ENCODE data around the gene ARID2. TPM values are rescaled to one million over a fixed set of nuclear protein-coding genes. Genes with fewer than 3 reads are reported as not detected.
A peak's percentile ranks its signal among the peaks of the same experiment; 100 is the strongest.

The ARID2 gene
- total and polyA plus RNA-seq, 10 of the 15 experiments (the other 5 are each of a cell fraction or from before 2014, with no cell fraction given) = 9.2 to 29.8 (median 20.3) TPM

- TF ChIP-seq SKIL (IDR thresholded peaks at IDR 0.05; ENCODE audit: low read depth, poor library complexity, severe bottlenecking) (no peak), ZNF24 (IDR thresholded peaks at IDR 0.05) (no peak), FOXM1 (IDR thresholded peaks at IDR 0.05; ENCODE audit: low read depth, low read length) (no peak), SRF (IDR thresholded peaks at IDR 0.05; ENCODE audit: low read depth in 2 of 2, low read length in 2 of 2) (no peak), STAT3 (IDR thresholded peaks at IDR 0.05; ENCODE audit: low read depth, low read length) (no peak), MYC (IDR thresholded peaks at IDR 0.05; ENCODE audit: insufficient read depth, insufficient read length, insufficient replicate concordance, low read length, severe bottlenecking) (no peak), IRF5 (IDR thresholded peaks at IDR 0.05; ENCODE audit: borderline replicate concordance) (no peak), IKZF2 (IDR thresholded peaks at IDR 0.05) (peak; percentile 24 to 32; a peak in 1 of 4 replicates), EP300 (IDR thresholded peaks at IDR 0.05; ENCODE audit: borderline replicate concordance in 1 of 2, control insufficient read depth in 1 of 2, low read depth in 2 of 2, low read length in 2 of 2) (no peak), SIX5 (IDR thresholded peaks at IDR 0.05; ENCODE audit: low read depth, low read length, severe bottlenecking) (no peak)
- TF ChIP-seq, protein P1, sequence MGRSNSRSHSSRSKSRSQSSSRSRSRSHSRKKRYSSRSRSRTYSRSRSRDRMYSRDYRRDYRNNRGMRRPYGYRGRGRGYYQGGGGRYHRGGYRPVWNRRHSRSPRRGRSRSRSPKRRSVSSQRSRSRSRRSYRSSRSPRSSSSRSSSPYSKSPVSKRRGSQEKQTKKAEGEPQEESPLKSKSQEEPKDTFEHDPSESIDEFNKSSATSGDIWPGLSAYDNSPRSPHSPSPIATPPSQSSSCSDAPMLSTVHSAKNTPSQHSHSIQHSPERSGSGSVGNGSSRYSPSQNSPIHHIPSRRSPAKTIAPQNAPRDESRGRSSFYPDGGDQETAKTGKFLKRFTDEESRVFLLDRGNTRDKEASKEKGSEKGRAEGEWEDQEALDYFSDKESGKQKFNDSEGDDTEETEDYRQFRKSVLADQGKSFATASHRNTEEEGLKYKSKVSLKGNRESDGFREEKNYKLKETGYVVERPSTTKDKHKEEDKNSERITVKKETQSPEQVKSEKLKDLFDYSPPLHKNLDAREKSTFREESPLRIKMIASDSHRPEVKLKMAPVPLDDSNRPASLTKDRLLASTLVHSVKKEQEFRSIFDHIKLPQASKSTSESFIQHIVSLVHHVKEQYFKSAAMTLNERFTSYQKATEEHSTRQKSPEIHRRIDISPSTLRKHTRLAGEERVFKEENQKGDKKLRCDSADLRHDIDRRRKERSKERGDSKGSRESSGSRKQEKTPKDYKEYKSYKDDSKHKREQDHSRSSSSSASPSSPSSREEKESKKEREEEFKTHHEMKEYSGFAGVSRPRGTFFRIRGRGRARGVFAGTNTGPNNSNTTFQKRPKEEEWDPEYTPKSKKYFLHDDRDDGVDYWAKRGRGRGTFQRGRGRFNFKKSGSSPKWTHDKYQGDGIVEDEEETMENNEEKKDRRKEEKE (IDR thresholded peaks at IDR 0.05) = no peak
- TF ChIP-seq, protein P2, sequence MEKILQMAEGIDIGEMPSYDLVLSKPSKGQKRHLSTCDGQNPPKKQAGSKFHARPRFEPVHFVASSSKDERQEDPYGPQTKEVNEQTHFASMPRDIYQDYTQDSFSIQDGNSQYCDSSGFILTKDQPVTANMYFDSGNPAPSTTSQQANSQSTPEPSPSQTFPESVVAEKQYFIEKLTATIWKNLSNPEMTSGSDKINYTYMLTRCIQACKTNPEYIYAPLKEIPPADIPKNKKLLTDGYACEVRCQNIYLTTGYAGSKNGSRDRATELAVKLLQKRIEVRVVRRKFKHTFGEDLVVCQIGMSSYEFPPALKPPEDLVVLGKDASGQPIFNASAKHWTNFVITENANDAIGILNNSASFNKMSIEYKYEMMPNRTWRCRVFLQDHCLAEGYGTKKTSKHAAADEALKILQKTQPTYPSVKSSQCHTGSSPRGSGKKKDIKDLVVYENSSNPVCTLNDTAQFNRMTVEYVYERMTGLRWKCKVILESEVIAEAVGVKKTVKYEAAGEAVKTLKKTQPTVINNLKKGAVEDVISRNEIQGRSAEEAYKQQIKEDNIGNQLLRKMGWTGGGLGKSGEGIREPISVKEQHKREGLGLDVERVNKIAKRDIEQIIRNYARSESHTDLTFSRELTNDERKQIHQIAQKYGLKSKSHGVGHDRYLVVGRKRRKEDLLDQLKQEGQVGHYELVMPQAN (conservative IDR thresholded peaks at IDR 0.05) = peak; percentile 49; the same call in 1 of the 2 replicates
These were observed at the start of gene ARID2 (continued) for GRCh38 chr12:45729233-45730083.
